HG02870 (cell line): ENCODE measurements around the gene SH2D2A.

Experiments
- ATAC-seq: cut with Tn5 transposase; IDR thresholded peaks from one replicate; pipeline ENCODE4 v1.9.1; 2021; ENCODE audit warnings: mild to moderate bottlenecking, moderate library complexity; ENCODE audit not compliant: unreplicated experiment

SH2D2A gene

GRCh38 chr1:156828400-156829124, 11.9 kb upstream of the SH2D2A start:
- no peak for ATAC-seq

GRCh38 chr1:156826630-156827029, 10.0 kb upstream of the SH2D2A start:
- no peak for ATAC-seq

- ATAC-seq, result no peak
Measured at GRCh38 chr1:156823210-156823790, 6.7 kb upstream of the SH2D2A start.

GRCh38 chr1:156822680-156823079, 6.0 kb upstream of the SH2D2A start:
- no peak for ATAC-seq

GRCh38 chr1:156821801-156822200, 5.2 kb upstream of the SH2D2A start:
- ATAC-seq, result no peak

GRCh38 chr1:156815961-156816422, 656 bp downstream of the SH2D2A start:
- ATAC-seq, result no peak

- no peak for ATAC-seq
Measured at GRCh38 chr1:156815307-156815826, 1.3 kb downstream of the SH2D2A start.

GRCh38 chr1:156814571-156815260, 1.9 kb downstream of the SH2D2A start:
- no peak for ATAC-seq

- ATAC-seq, result no peak
Measured at GRCh38 chr1:156813750-156814570, 2.7 kb downstream of the SH2D2A start.

- no peak for ATAC-seq
Measured at GRCh38 chr1:156813298-156813697, 3.4 kb downstream of the SH2D2A start.

GRCh38 chr1:156812293-156812990, 4.2 kb downstream of the SH2D2A start:
- no peak for ATAC-seq

GRCh38 chr1:156811168-156811567, 5.5 kb downstream of the SH2D2A start:
- ATAC-seq, result no peak

GRCh38 chr1:156809711-156810366, 6.8 kb downstream of the SH2D2A start:
- ATAC-seq, result no peak

GRCh38 chr1:156809281-156809680, 7.4 kb downstream of the SH2D2A start:
- ATAC-seq, result no peak

GRCh38 chr1:156808186-156809030, 8.2 kb downstream of the SH2D2A start:
- no peak for ATAC-seq

- no peak for ATAC-seq
Measured at GRCh38 chr1:156807627-156808026, 9.0 kb downstream of the SH2D2A start.

GRCh38 chr1:156806512-156807440, 9.9 kb downstream of the SH2D2A start:
- ATAC-seq, result no peak
